Prostate gland (tissue), 2 donors: ENCODE data around the gene ALDH3A1. TPM values are rescaled to one million over a fixed set of nuclear protein-coding genes. Genes with fewer than 3 reads are reported as not detected.

Source experiments
- DNase-seq: peaks from one replicate; pipeline ENCODE4 v3.0.0-alpha.2; 2019; ENCODE audit warnings: low spot score
- H3K27ac ChIP-seq, 2 donors: fragments of 200-600 bp; sonication (generic); 2 replicates each; pipeline ENCODE4 v1.5.1; 2017 to 2019
- H3K27me3 ChIP-seq: fragments of 200-600 bp; sonication (generic); replicated peaks from 2 replicates; pipeline ENCODE4 v1.5.1; 2019; ENCODE audit not compliant: insufficient read depth
- H3K36me3 ChIP-seq, 2 donors: fragments of 200-600 bp; sonication (generic); 1 replicate in 1 of 2; 2 replicates in 1 of 2; pipeline versions ENCODE4 v1.5.1 to v1.8.1; 2017 to 2019
- H3K4me1 ChIP-seq: fragments of 200-600 bp; sonication (generic); replicated peaks from 2 replicates; pipeline ENCODE4 v1.5.1; 2019
- H3K4me3 ChIP-seq, 2 donors: fragments of 200-600 bp; sonication (generic); 2 replicates each; pipeline ENCODE4 v1.5.1; 2017 to 2019
- H3K9me3 ChIP-seq: fragments of 200-600 bp; sonication (generic); 2 replicates; pipeline ENCODE4 v1.5.1; 2017
- CTCF ChIP-seq, 4 experiments: fragments of 200-600 bp in 2 of 4; fragments of 450-650 bp in 2 of 4; sonication (generic) in 2 of 4; IDR thresholded peaks; 1 replicate in 3 of 4; 2 replicates in 1 of 4; pipeline ENCODE4 v1.5.1; 2016 to 2019; ENCODE audit warnings: antibody characterized with exemption in 4 of 4, mild to moderate bottlenecking in 2 of 4, moderate library complexity in 2 of 4
- POLR2A ChIP-seq: fragments of 450-650 bp; IDR thresholded peaks from one replicate; pipeline ENCODE4 v1.6.1; 2016; ENCODE audit warnings: antibody characterized with exemption, mild to moderate bottlenecking
- POLR2AphosphoS5 ChIP-seq: sonication (generic); formaldehyde crosslinking; IDR thresholded peaks from one replicate; pipeline ENCODE4 v1.6.1; 2017; ENCODE audit warnings: antibody characterized with exemption
- WGBS: methylation state at CpG from one replicate; pipeline ENCODE4 v1.1.5; 2018; 5-methylcytosine and 5-hydroxymethylcytosine counted together
- intact Hi-C: fragments of 100-400 bp; cut with DNase I; formaldehyde crosslinking; loops from one replicate; pipeline ENCODE4 v1.14.2; 2022
- total RNA-seq, 2 donors: library from RNA; depleted of rRNA; stranded (reverse); fragments of >200 nt; gene quantifications; one replicate each; pipeline ENCODE4 v1.1.0, GENCODE V29; 2016

ALDH3A1 gene
- total RNA-seq, 2 donors from 2014 or later = 2.1 to 12.8 TPM

- Histone ChIP-seq H3K27ac (peak overlapping the region in 1 of 2 donors; percentile 48), H3K27me3 (no peaks in the 10 kb centered on the region), H3K9me3 (no peaks in the 10 kb centered on the region), H3K4me3 (no peak overlapping the region), H3K36me3 (no peaks in the 10 kb centered on the region), H3K4me1 (no peaks in the 10 kb centered on the region)
- 32% methylated on average over 7 of the region's 7 CpGs for WGBS
- intact Hi-C loops = no loop called here
- TF ChIP-seq POLR2AphosphoS5 (no peak), POLR2A (no peak), CTCF (IDR thresholded peaks at IDR 0.05) (no peak)
- no peak for DNase-seq
These were observed 24.0 kb upstream of the ALDH3A1 start for GRCh38 chr17:19771971-19772630.

GRCh38 chr17:19770985-19771735 lies 23.1 kb upstream of the ALDH3A1 start:
- Histone ChIP-seq H3K4me1 (no peaks in the 10 kb centered on the region), H3K36me3 (no peaks in the 10 kb centered on the region), H3K4me3 (no peak overlapping the region), H3K27ac (peak overlapping the region; percentile 8 to 48), H3K27me3 (no peaks in the 10 kb centered on the region), H3K9me3 (no peaks in the 10 kb centered on the region)
- TF ChIP-seq POLR2AphosphoS5 (no peak), POLR2A (no peak), CTCF (IDR thresholded peaks at IDR 0.05) (no peak)
- intact Hi-C loops = no loop called here
- no peak for DNase-seq
- WGBS = 63% methylated on average over 6 of the region's 6 CpGs

GRCh38 chr17:19769946-19770652 lies 22.0 kb upstream of the ALDH3A1 start:
- Histone ChIP-seq H3K4me1 (no peaks in the 10 kb centered on the region), H3K27me3 (no peaks in the 10 kb centered on the region), H3K36me3 (no peaks in the 10 kb centered on the region), H3K9me3 (no peaks in the 10 kb centered on the region), H3K4me3 (no peak overlapping the region), H3K27ac (peak overlapping the region; percentile 8 to 48)
- TF ChIP-seq CTCF (IDR thresholded peaks at IDR 0.05) (no peak), POLR2AphosphoS5 (no peak), POLR2A (no peak)
- 69% methylated on average over 7 of the region's 7 CpGs for WGBS
- DNase-seq = no peak
- intact Hi-C loops = no loop called here

- no peak for DNase-seq
- intact Hi-C loops = no loop called here
- WGBS = 54% methylated on average over 10 of the region's 10 CpGs
- Histone ChIP-seq H3K27me3 (no peaks in the 10 kb centered on the region), H3K27ac (peak overlapping the region in 1 of 2 donors; percentile 3), H3K36me3 (no peaks in the 10 kb centered on the region), H3K9me3 (no peaks in the 10 kb centered on the region), H3K4me3 (no peak overlapping the region), H3K4me1 (no peaks in the 10 kb centered on the region)
- TF ChIP-seq POLR2AphosphoS5 = no peak
- no peak for TF ChIP-seq CTCF (IDR thresholded peaks at IDR 0.05)
- TF ChIP-seq POLR2A = no peak
These were observed 20.1 kb upstream of the ALDH3A1 start for GRCh38 chr17:19768046-19768782.
